ENCODE measurements around the gene PSMD14.

PSMD14 gene

DNA sequence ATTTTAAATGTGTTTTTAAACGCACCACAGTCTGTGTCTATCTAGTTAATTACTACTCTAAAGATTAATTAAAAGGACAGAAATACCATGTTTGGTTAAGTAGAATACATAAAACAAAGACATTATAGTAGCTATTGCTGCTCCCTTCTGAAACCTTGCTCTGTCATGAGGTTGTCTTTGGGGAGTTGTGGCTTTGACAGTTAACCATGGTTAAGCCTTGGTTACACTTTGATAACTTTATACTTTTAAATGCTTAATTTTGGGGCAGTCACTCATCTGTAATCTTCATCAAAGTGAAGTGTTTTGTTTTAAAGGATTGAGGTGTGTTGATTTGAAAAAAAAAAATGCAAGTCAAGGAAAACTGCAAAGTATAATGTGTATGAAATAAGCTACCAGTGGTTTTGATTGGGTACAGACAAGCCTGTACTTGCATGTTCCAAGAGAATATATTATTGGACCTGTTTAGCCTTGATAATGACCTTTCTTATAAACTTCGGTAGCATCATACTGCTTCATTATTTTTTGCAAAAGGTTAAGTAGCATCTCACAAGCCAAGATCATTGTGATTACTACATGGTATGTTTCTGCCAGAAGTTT lies 78.1 kb downstream of the PSMD14 start:
- no peak for FAIRE-seq

DNA sequence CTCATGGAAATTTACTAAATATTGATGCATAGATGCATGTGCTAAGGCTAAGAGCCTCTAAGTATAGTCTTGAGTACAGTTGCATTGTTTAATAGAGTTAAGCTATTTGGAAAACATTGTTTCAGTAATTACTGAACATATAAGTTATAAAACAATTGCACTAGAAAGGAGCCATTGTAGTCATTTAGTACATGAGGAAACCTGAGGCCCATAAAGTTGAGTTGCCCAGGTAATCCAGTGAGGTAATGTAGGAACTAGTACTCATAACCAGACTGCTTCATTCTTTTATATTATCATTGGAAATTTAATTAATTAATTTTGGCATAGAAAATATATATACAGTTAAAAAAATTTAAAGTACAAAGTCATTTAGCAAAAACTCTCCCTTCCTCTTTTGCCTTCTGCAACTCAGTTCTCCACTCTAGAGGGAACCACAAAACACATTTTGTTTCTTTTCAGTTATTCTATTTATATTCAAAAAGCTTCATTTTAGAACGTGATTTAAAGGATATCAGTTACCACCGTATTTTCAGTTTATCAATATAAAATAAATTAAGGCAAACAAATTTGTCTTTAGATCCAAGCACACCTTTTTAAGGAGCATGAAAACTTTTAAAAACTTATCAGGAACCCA lies 80.0 kb downstream of the PSMD14 start:
- FAIRE-seq, result no peak

DNA sequence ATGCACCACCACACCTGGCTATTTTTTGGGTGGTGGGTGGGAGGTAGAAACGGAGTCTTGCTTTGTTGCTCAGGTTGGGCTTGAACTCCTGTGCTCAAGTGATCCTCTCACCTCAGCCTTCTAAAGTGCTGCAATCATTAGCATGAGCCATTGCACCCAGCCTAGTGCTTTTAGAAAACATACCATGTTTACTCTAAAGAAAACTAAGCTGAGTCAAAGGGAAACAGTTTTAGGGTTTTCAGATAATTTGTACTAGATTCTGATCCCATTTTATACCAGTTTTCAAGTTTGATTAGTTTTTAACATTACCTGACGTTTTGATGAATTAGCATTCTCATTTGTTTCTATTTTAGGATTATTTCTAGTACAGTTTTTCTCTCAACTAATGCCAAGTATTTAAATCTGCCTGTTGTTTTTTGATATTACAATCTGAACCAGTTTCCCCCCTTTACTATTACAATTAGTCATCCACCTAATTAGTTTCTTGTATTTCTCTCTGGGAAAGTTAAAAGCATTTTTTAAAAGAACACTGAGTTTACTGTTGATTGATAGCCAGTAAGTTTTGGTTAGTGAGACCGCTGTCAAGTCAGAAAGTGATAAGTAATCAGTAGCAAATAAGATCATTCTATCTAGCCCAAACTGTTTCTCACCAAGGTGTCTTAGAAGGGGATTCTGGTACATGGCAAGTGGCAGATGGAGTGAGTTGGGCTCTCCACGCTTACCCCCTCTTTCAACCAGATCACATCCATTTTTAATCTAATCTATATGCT lies 83.7 kb downstream of the PSMD14 start:
- FAIRE-seq, result no peak

DNA sequence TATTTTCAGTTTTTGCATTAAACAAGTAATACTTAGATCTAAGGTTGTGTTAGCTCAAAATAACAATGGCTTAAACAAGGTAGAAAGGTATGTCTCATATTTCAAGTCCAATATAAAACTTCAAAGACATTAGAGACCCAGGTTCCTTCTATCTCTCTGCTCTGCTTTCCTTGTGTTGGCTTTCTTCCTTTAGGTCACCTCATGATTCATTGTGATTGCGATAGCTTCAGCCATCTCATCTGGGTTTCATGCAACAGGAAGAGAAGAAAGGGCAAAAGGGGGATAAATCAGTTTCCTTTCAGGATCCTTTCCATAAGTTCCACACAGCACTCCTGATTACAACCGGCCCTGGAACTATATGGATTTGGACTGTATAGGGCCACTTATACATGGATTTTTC lies 91.9 kb downstream of the PSMD14 start:
- no peak for FAIRE-seq

DNA sequence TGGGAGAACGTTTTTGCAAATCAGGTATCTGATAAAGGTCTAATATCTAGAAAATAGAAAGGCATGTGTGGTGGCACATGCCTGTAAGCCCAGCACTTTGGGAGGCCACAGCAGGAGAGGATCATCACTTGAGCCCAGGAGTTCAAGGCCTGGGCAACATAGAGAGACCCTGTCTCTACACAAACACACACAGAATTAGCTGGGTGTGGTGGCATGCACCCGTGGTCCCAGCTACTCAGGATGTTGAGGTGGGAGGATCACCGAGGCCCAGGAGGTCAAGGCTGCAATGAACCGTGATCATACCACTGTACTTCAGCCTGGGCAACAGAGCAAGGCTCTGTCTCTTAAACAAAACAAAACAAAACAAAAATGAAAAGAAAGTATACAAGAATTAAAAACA lies 94.1 kb downstream of the PSMD14 start:
- no peak for FAIRE-seq

DNA sequence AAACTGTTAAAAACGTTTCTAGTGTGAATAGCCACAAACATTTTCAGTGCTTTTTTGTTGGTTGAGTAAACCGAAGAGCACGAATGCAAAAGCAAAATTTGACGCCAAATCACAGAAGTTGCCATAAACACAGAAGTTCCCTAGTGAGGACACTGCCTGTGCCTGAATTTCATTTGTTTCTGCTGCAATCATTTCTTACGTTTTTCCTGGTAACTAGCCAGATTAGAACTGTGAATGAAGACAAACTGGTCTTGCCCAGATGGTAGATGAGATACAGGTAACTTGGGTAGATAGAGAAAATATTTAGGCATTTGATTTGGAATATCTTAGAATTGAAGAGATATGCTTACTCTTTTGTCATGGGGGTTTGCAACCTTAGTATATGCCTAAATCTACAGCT lies 98.1 kb downstream of the PSMD14 start:
- no peak for FAIRE-seq

DNA sequence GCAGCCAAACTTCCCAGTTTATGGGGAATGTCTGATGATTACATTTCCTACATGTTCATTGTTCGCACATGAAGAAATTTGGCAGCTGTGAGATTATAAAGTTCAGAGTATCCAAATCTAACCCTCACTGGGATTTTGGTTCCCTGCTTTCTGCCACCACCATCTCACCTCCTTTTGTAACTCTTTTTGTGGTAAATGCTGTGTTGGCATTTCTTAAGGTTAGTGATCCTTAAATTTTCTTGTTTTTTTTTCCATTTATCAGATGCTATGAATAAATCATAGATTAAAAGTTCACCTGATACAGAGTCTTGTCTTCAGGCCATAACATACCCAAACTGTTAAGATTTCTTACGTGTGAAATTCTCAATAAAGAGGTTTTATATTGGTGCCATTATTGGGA lies 99.4 kb downstream of the PSMD14 start:
- FAIRE-seq, result no peak

DNA sequence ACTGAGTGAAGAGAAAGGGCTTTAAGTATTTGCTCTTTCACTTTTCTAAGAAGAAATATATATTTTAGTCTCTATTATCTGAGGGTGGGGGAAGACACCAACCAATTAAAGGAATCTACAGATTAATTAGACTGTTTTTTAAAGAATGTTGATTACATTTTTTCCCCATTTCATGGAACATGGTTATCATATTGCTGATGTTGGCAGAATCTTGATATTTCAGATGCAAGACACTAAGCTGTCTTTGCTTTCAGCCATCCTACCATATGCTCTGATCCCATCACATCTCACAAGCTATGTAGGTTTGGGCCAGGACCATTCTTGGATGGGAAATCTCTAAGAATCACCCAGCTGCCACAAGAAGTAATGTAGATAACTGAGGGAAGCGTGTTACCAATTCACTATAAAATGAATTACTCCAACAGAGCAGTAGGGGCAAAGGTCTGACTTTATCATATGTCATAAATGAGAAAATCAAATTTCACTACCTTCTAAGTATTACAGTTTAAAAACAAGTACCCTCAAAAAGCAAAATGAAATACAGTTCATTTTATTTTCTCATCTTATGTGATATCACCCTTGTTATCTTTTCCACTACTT lies 101.2 kb downstream of the PSMD14 start:
- no peak for FAIRE-seq

DNA sequence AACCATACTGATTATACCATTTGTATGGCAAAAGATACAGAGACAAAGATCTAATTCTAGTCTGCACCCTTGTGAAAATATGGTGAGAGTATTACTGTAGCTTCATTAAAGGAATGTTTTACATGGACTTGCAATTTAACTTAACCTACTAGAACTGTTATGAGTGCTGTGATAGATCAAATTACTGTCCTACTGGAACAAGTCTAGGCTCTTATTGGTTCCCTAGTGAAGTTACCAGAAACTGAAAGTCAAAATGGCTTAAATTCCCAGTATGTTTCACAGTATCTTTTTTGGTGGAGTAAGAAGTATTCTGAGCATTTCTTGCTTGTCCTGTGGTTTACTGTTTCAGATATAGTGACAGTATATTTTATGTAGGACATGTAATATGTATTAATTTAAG lies 104.1 kb downstream of the PSMD14 start:
- FAIRE-seq, result peak; percentile 69

DNA sequence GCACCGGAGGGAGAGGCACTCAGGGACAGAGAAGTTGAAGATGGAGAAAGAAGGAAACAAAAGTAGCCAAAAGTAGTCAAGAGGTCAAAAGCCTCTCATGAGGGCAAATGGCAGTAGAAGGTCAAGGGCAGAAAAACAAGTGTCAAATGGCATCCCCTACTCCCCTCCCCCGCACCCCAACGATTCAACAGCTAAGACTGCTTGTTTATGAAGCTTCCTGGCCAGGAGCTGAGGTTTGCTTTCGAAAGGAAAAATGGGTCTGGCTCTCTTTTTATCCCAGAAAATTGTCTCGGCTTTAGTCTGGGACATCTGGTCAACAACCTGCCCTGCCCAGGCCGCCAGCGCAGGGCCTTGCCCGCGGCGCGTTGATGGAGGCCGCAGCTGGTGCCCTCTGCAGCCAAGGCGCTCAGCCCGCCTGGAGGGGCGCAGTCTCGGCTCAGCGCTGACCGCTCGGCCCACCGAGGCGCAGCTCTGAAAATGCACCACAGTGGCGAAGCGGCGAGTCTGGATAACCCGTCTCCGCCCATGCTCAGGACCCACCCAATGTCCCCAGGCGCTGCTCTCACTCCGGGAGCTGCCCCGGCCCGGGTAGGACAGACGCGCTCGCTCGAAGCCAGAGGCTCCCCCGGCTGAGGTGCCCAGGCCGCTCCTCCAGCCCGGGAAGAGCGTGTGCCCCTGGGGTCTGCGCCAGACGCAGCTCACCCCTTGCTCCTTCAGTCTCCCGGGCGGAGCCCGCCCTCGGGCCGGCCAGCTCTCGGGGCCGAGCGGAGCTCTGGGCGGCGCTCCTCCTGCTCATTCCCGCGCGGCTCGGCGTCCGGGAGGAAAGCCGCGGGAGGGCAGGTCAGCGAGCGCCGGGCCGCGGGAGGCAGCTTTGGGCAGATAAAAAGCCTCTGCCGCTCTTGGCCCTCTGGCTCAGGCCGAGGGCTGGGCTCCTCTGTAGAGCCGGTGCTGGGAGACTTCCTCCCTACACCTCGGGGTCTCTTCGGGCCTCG lies 106.1 kb downstream of the PSMD14 start:
- FAIRE-seq, result no peak

DNA sequence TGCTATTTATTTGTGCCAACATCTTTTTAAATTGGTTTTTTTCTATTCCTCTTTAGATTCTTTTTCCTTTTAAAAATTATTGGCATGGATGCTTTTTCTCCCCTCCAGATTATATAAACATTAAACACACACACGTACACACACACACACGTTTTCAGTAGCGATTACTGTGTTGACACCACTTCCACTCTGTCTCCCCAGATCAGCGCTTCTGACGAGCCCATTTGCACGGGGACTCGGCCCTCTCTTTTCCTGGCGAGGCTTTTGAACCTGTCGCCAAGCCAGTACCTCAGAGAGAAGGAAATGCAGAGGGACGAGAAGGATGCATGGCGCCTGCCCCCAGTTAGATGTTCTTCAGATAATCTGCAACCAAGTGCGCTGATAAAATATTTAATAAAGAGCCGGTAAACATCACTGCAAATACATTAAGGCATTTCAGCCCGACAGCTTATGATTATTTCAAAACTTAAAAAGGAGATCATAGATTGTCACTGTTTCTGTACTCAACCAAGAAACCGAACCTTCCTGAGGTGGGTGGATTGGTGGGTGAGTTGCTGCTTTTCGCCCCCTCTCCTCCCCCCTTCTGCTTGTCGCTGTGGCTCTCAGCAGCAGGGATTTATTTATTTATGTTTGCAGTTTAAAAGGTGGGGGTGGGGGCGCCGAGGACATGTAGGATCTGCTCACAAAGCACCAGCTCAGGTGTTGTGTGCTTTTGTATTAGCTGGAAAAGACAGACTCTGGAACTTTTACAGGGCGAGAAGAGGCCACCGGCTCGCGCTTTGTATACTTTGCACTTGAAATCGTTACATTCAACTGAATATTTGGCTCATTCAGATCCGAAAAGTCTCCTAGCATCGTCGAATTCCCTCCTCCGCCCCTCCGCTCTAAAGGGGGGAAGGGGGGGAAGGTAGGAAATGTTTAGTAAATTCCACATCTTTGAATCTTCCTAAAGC lies 107.1 kb downstream of the PSMD14 start:
- FAIRE-seq, result no peak

DNA sequence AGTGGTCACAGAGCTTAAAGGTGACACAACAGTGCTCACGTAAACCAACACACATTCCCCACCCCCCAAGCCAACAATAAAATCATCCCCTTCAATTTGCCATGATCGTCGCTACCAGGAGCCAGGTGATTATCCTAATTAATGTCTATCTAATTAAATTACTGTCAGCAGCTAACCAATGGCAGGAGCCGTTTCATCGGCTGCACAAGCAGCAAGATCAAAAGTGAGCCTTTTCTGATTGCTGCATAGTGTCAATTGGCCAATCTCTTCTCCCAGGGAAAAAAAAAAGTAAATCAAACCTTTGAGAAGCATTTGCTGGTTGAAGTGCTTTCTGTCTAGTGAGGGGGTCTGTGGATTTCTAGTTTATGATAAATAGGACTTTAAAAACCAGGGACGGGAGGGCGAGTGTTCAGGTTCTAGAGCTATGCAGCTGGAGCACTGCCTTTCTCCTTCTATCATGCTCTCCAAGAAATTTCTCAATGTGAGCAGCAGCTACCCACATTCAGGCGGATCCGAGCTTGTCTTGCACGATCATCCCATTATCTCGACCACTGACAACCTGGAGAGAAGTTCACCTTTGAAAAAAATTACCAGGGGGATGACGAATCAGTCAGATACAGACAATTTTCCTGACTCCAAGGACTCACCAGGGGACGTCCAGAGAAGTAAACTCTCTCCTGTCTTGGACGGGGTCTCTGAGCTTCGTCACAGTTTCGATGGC lies 107.9 kb downstream of the PSMD14 start, which contains the start of gene TBR1:
TBR1 (plus strand) TSS at position 311 of the 721 bp plus-strand sequence; CDS start at position 425, 114 bp downstream.
- no peak for FAIRE-seq

DNA sequence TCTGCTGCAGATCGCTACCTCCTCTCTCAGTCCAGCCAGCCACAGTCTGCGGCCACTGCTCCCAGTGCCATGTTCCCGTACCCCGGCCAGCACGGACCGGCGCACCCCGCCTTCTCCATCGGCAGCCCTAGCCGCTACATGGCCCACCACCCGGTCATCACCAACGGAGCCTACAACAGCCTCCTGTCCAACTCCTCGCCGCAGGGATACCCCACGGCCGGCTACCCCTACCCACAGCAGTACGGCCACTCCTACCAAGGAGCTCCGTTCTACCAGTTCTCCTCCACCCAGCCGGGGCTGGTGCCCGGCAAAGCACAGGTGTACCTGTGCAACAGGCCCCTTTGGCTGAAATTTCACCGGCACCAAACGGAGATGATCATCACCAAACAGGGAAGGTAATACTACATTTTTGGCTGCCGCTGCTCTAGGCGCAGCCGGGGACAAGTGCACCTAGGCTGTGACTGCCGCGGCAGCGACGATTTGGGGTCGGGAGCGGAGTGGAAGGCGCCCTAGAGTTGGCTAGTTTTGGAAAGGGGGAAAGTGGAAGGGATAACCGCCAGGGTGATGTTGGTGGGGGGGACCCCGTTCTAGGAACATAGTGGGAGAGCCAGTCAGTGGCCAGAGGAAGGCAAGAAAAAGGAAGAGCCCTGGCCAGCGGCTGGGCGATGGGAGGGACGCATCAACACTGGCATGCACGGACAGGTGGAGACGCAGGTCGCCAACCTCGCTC lies 108.6 kb downstream of the PSMD14 start:
- no peak for FAIRE-seq

DNA sequence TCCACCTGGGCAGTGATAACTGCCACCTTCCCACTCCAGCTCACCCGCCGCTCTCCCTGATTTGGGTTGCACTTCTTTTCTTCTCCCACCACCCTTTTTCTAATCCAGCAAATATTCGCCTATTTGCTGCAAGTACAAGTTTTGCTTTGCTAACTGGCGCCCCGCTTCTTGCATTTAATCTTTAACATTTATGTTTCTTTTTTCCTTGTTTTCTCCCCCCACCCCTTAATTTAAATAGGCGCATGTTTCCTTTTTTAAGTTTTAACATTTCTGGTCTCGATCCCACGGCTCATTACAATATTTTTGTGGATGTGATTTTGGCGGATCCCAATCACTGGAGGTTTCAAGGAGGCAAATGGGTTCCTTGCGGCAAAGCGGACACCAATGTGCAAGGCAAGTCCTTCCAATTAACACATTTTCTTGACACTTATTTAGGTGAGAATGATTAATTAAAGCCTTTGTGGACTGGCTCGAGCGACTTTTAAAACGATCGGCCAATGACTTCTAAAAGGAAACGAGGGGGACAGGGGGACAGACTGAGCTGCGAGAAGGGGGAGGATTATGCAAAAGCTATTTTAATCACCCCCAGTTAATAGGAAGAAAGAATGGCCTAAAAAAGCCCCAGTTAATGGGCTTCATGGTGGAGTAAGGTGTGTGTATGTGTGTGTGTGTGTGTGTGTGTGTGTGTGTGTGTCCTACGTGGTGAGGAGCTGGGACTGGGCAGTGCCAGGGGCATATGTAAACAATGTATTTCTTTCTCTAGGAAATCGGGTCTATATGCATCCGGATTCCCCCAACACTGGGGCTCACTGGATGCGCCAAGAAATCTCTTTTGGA lies 109.4 kb downstream of the PSMD14 start:
- FAIRE-seq, result no peak

DNA sequence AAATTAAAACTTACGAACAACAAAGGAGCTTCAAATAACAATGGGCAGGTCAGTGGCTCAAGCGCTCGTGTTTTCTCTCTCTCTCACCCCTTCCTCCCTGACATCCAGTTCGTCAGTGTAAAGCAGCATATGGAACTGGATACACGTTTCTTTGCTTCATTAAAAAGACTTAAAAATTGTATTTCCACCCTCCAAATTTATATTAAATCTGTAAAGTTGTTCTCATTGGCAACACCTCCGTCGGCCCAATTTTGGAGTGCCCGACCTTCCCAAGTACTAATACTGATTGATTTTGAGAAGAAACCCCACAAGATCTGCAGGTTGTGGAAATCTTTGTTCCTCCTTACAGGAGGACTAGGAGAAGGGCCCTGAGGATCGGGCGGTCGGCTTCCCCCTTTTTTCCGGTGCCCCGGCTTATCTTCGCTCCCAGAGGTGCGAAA lies 110.1 kb downstream of the PSMD14 start:
- FAIRE-seq, result no peak

DNA sequence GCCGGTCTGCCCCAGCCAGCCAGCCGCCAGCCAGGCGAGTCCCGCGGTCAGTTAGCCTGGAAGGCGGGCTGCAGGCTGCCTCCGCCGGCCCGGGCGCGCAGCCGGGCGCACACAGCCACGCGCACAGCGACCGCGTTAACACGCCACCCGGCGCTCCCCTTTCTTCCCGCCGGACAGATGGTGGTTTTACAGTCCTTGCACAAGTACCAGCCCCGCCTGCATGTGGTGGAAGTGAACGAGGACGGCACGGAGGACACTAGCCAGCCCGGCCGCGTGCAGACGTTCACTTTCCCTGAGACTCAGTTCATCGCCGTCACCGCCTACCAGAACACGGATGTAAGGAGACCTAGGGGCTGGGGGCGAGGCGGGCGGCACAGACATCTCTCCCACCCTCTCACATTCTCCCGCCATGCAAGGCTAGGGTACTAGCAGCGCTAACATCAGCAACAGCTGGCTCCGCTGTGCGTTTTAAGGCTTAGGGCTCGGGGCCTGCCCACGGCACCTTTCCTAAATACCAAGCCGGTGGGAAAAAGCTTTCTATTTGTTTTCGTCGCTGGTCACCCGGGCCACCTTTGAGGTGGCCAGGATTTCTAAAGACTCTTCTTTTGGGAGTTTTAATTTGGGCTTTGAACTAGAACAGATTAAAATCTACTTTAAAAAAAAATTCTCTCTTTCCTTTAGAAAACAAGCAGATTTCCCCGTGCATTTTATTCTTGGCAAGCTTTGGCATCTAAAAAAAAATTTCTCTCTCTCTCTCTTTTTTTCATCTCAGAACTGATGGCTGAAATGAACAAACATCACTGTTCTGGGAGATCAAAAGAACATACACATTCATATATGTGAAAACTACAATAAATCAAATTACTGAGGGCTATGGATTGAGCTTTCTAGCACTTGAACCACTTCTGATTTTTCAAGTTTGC lies 110.8 kb downstream of the PSMD14 start:
- FAIRE-seq, result no peak

DNA sequence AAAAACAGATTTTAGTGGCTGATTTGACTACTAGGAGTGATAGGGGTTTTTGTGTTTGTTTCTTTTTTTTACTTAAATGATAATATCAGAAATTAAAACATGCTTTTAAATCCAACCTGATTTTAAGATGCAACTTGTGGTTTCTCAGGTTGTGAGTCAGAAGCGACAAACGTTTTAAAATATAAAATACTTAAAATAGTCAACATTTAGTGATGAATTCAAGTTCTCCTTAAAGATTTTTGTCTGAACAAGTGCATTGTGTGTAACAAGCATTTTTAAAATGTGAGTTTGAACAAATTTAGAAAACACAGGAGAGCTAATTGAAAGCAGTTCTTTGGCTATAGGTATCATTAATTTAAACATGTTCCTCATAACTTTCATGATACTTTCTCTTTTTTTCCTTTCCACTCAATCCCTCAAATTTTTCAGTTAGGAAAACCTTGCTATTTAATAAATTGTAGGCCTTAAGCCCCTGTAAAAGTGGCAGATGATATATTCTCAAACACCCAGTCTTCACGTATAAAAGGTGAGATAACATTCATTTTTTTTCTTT lies 111.5 kb downstream of the PSMD14 start:
- no peak for FAIRE-seq
